Measurements from ENCODE around the gene CEPT1. TPM values are rescaled to one million over a fixed set of nuclear protein-coding genes. Genes with fewer than 3 reads are reported as not detected.

Gene CEPT1
- total RNA-seq, 1 donor from 2014 or later, result 53.4 TPM

- intact Hi-C loops (cut with DNase I), result no loop called here
- peak within 1 kb of the TSS; percentile 79 for H3K27ac ChIP-seq
These were observed 60.1 kb downstream of the CEPT1 start, which contains the start of gene DENND2D for GRCh38 chr1:111199881-111200801. TSS of gene DENND2D (minus strand) at chr1:111200646. CDS start at chr1:111200459, 187 bp downstream.

GRCh38 chr1:111200802-111201161 is 60.8 kb downstream of the CEPT1 start:
- Histone ChIP-seq H3K36me3 (peaks cover 33% of the 10 kb centered on the region), H3K9me3 (no peaks in the 10 kb centered on the region), H3K4me3 (peak overlapping the region; percentile 57), H3K4me1 (peaks cover 78% of the 10 kb centered on the region), H3K27ac (peak overlapping the region; percentile 79), H3K27me3 (ENCODE audit: low read depth) (no peaks in the 10 kb centered on the region)
- DNase-seq (no peak), ATAC-seq (no peak)
- intact Hi-C loops (cut with DNase I), result no loop called here
- no peak for TF ChIP-seq CTCF (IDR thresholded peaks at IDR 0.05)

More at GRCh38 chr1:111199881-111200801, 60.1 kb downstream of the CEPT1 start, which contains the start of gene DENND2D:
- DNase-seq (peak; percentile 76), ATAC-seq (peak; percentile 20 to 41)
- Histone ChIP-seq H3K27me3 (ENCODE audit: low read depth) (no peaks in the 10 kb centered on the region), H3K9me3 (no peaks in the 10 kb centered on the region), H3K36me3 (peaks cover 38% of the 10 kb centered on the region), H3K4me1 (peaks cover 81% of the 10 kb centered on the region), H3K4me3 (peak within 1 kb of the TSS; percentile 57)
- no peak for TF ChIP-seq CTCF (IDR thresholded peaks at IDR 0.05)

- intact Hi-C loops (cut with DNase I), result no loop called here
- TF ChIP-seq CTCF (IDR thresholded peaks at IDR 0.05), result no peak
These were observed 61.5 kb downstream of the CEPT1 start for GRCh38 chr1:111201275-111202090.

GRCh38 chr1:111202366-111202706 is 62.3 kb downstream of the CEPT1 start:
- Histone ChIP-seq H3K4me3 (no peak overlapping the region), H3K4me1 (peaks cover 70% of the 10 kb centered on the region), H3K27ac (no peak overlapping the region), H3K9me3 (no peaks in the 10 kb centered on the region), H3K36me3 (peaks cover 17% of the 10 kb centered on the region), H3K27me3 (ENCODE audit: low read depth) (no peaks in the 10 kb centered on the region)
- intact Hi-C loops (cut with DNase I), result no loop called here
- DNase-seq (no peak), ATAC-seq (no peak)
- TF ChIP-seq CTCF (IDR thresholded peaks at IDR 0.05), result no peak

More at GRCh38 chr1:111201275-111202090, 61.5 kb downstream of the CEPT1 start:
- Histone ChIP-seq H3K4me3 (peak overlapping the region; percentile 57), H3K27me3 (ENCODE audit: low read depth) (no peaks in the 10 kb centered on the region), H3K27ac (peak overlapping the region; percentile 79), H3K36me3 (peaks cover 26% of the 10 kb centered on the region), H3K9me3 (no peaks in the 10 kb centered on the region), H3K4me1 (peaks cover 78% of the 10 kb centered on the region)
- no peak for DNase-seq
- no peak for ATAC-seq

All from lower lobe of right lung (tissue), 2 donors.